Stomach (tissue), 9 donors: ENCODE measurements around the gene KRT83. TPM values are rescaled to one million over a fixed set of nuclear protein-coding genes. Genes with fewer than 3 reads are reported as not detected.

Experiments
- DNase-seq, 2 donors: peaks; one replicate each; pipeline versions ENCODE4 v3.0.0 to v3.0.0-alpha.2; 2013 to 2019
- H3K27ac ChIP-seq, 5 donors: fragments of 200-600 bp in 4 of 5; sonication (generic) in 4 of 5; one replicate each; pipeline ENCODE4 v1.5.1; 2013 to 2019; ENCODE audit warnings: mild to moderate bottlenecking in 1 of 5, moderate library complexity in 1 of 5
- H3K27me3 ChIP-seq, 3 donors: fragments of 200-600 bp; sonication (generic); one replicate each; pipeline ENCODE4 v1.5.1; 2017 to 2019; ENCODE audit warnings: mixed run types in 1 of 3
- H3K36me3 ChIP-seq, 4 donors: fragments of 200-600 bp; sonication (generic); 1 replicate in 3 of 4; 2 replicates in 1 of 4; pipeline ENCODE4 v1.5.1; 2016 to 2019
- H3K4me1 ChIP-seq, 4 donors: fragments of 200-600 bp; sonication (generic); one replicate each; pipeline ENCODE4 v1.5.1; 2016 to 2019
- H3K4me3 ChIP-seq, 4 donors: fragments of 200-600 bp; sonication (generic) in 3 of 4; one replicate each; pipeline ENCODE4 v1.5.1; 2016 to 2019; ENCODE audit warnings: mild to moderate bottlenecking in 1 of 4
- H3K9me3 ChIP-seq, 4 donors: fragments of 200-600 bp; sonication (generic); one replicate each; pipeline ENCODE4 v1.5.1; 2016 to 2019
- CTCF ChIP-seq, 7 experiments: fragments of 450-650 bp in 4 of 7; fragments of 200-600 bp in 3 of 7; sonication (generic) in 3 of 7; IDR thresholded peaks; one replicate each; pipeline ENCODE4 v1.5.1; 2016 to 2019; ENCODE audit warnings: antibody characterized with exemption in 7 of 7, control low read depth in 2 of 7, mild to moderate bottlenecking in 1 of 7
- EP300 ChIP-seq: sonication (generic); formaldehyde crosslinking; IDR thresholded peaks from one replicate; pipeline ENCODE4 v1.6.1; 2017; ENCODE audit warnings: antibody characterized with exemption
- POLR2A ChIP-seq, 4 donors: fragments of 450-650 bp; IDR thresholded peaks; one replicate each; pipeline ENCODE4 v1.6.1; 2016; ENCODE audit warnings: antibody characterized with exemption in 4 of 4, control low read depth in 2 of 4, mild to moderate bottlenecking in 1 of 4, moderate library complexity in 1 of 4
- POLR2AphosphoS5 ChIP-seq, 3 donors: sonication (generic); formaldehyde crosslinking; IDR thresholded peaks; one replicate each; pipeline ENCODE4 v1.6.1; 2016; ENCODE audit warnings: antibody characterized with exemption in 3 of 3
- WGBS, 5 donors: extraction: QIAGEN DNeasy Blood & Tissue Kit in 3 of 5; methylation state at CpG; one replicate each; pipeline versions ENCODE4 v1.1.5 to v1.1.7; 2013 to 2018; 5-methylcytosine and 5-hydroxymethylcytosine counted together
- intact Hi-C: fragments of 100-400 bp; cut with DNase I; formaldehyde crosslinking; loops from one replicate; pipeline ENCODE4 v1.15.1; 2023; ENCODE audit warnings: low total_unique reads
- polyA plus RNA-seq, 3 donors: library from polyadenylated mRNA; stranded (reverse); fragments of 200-250 nt; gene quantifications; one replicate each; pipeline ENCODE4 v1.2.3, GENCODE V29; 2013
- total RNA-seq, 5 donors: library from RNA; depleted of rRNA; stranded (reverse); fragments of >200 nt; gene quantifications; one replicate each; pipeline versions ENCODE4 v1.1.0 to v1.2.3, GENCODE V29; 2014 to 2016
- donor health status: healthy with polysubstance abuse.
- donor health status: Bipolar disorder and iron deficiency.
- donor health status: healthy.

KRT83 gene
- total and polyA plus RNA-seq, 8 donors, result not detected

- no peak for TF ChIP-seq POLR2A (IDR thresholded peaks at IDR 0.05)
- intact Hi-C loops, result no loop called here
- Histone ChIP-seq H3K27me3 (peaks cover 0 to 65% (median 20%) of the 10 kb centered on the region in 3 donors), H3K4me3 (no peak overlapping the region), H3K27ac (no peak overlapping the region), H3K4me1 (peaks cover 5 to 14% (median 12%) of the 10 kb centered on the region in 4 donors), H3K9me3 (no peaks in the 10 kb centered on the region), H3K36me3 (no peaks in the 10 kb centered on the region)
- 71 to 89% (median 86%) methylated on average over 4 of the region's 4 CpGs for WGBS, 5 donors
- DNase-seq, result no peak
These were observed 9.1 kb downstream of the KRT83 start for GRCh38 chr12:52312086-52312485.

GRCh38 chr12:52311285-52311648, 9.9 kb downstream of the KRT83 start:
- 85 to 97% (median 89%) methylated on average over 3 of the region's 3 CpGs for WGBS, 5 donors
- no peak for TF ChIP-seq POLR2A (IDR thresholded peaks at IDR 0.05)
- no peak for TF ChIP-seq POLR2AphosphoS5 (IDR thresholded peaks at IDR 0.05)
- Histone ChIP-seq H3K27me3 (peaks cover 0 to 73% (median 20%) of the 10 kb centered on the region in 3 donors), H3K9me3 (no peaks in the 10 kb centered on the region), H3K4me1 (peaks cover 5 to 14% (median 12%) of the 10 kb centered on the region in 4 donors), H3K36me3 (no peaks in the 10 kb centered on the region), H3K4me3 (no peak overlapping the region), H3K27ac (no peak overlapping the region)
- DNase-seq, result no peak
- intact Hi-C loops, result no loop called here

GRCh38 chr12:52310622-52311284, 10.4 kb downstream of the KRT83 start:
- 76 to 85% (median 78%) methylated on average over 5 of the region's 5 CpGs for WGBS, 5 donors
- intact Hi-C loops, result no loop called here
- H3K36me3 ChIP-seq, result no peaks in the 10 kb centered on the region
- no peak overlapping the region for H3K27ac ChIP-seq
- H3K9me3 ChIP-seq, result no peaks in the 10 kb centered on the region
- no peak for TF ChIP-seq CTCF (IDR thresholded peaks at IDR 0.05)
- peaks cover 5 to 14% (median 12%) of the 10 kb centered on the region in 4 donors for H3K4me1 ChIP-seq
- H3K27me3 ChIP-seq, result peaks cover 0 to 77% (median 20%) of the 10 kb centered on the region in 3 donors
- no peak for DNase-seq
- H3K4me3 ChIP-seq, result no peak overlapping the region

DNA sequence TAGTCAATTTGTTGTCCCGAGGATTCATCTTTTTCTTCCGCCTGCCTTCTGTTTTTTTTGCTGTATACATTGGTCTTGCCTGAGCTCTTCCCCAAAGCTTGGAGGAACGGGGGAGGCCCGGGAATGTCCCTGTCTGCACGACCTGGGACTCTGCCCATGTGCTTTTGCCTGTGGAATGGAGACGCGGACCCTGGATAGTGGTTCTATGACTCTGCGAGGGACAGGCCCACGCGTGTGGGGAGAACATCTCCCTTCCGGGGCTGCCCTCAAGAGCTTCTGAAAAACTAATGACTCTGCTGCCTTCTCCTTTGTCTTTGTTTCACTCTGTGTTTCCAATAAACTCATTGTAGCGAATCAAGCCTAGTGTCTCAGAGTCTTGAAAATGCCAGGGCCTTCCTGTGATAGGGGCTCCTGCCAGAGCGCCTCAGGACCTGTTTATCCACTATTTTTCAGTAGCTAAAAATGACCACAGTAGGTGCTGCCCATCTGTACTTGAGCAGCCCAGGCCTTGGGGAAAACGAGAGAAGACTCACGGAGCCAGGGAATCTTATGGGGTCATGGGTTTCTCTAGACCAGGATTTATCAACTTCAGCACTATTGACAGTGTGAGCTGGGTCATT, 12.3 kb downstream of the KRT83 start:
- H3K27ac ChIP-seq, result peak overlapping the region in 2 of 5 donors; percentile 27 to 79
- peaks cover 0 to 81% (median 20%) of the 10 kb centered on the region in 3 donors for H3K27me3 ChIP-seq
- DNase-seq, result no peak
- 48 to 64% (median 55%) methylated on average over 15 of the region's 15 CpGs for WGBS, 5 donors
- H3K36me3 ChIP-seq, result no peaks in the 10 kb centered on the region
- no peak for TF ChIP-seq POLR2AphosphoS5 (IDR thresholded peaks at IDR 0.05)
- no peak for TF ChIP-seq EP300
- no peak for TF ChIP-seq CTCF (IDR thresholded peaks at IDR 0.05)
- TF ChIP-seq POLR2A (IDR thresholded peaks at IDR 0.05), result no peak
- intact Hi-C loops, result no loop called here
- H3K4me1 ChIP-seq, result peaks cover 5 to 14% (median 12%) of the 10 kb centered on the region in 4 donors
- H3K9me3 ChIP-seq, result no peaks in the 10 kb centered on the region
- H3K4me3 ChIP-seq, result peak overlapping the region; percentile 39 to 54 (median 44)

GRCh38 chr12:52307836-52308805, 13.1 kb downstream of the KRT83 start:
- intact Hi-C loops, result no loop called here
- peak in 5 of 7 experiments; percentile 16 to 28 (median 21) for TF ChIP-seq CTCF (IDR thresholded peaks at IDR 0.05)
- no peak for TF ChIP-seq POLR2A (IDR thresholded peaks at IDR 0.05)
- peak overlapping the region; percentile 39 to 54 (median 44) for H3K4me3 ChIP-seq
- H3K9me3 ChIP-seq, result no peaks in the 10 kb centered on the region
- H3K4me1 ChIP-seq, result peaks cover 5 to 14% (median 12%) of the 10 kb centered on the region in 4 donors
- H3K27ac ChIP-seq, result peak overlapping the region in 2 of 5 donors; percentile 27 to 79
- no peaks in the 10 kb centered on the region for H3K36me3 ChIP-seq
- 7 to 13% (median 7%) methylated on average over 20 to 71 of the region's 71 CpGs for WGBS, 5 donors
- peaks cover 0 to 75% (median 20%) of the 10 kb centered on the region in 3 donors for H3K27me3 ChIP-seq
- peak; percentile 67 to 92 for DNase-seq
